GM12878 (cell line): ENCODE measurements around the gene PTPRN2.

Experiments used
- BRCA1 ChIP-seq: IDR thresholded peaks from 2 replicates; pipeline ENCODE4 v1.6.1; 2011; ENCODE audit warnings: low read depth, low read length, improper control_type of control experiment
- CTCF ChIP-seq, 3 experiments: IDR thresholded peaks in 2 of 3; conservative IDR thresholded peaks in 1 of 3; 2 replicates each; pipeline ENCODE4 v1.5.1; 2011; ENCODE audit warnings: low read depth in 3 of 3, low read length in 3 of 3, mild to moderate bottlenecking in 3 of 3, control low read depth in 2 of 3, moderate library complexity in 2 of 3, inconsistent platforms in 1 of 3, mixed read lengths in 1 of 3; ENCODE audit not compliant: control insufficient read depth in 2 of 3, insufficient read depth in 1 of 3; ENCODE audit errors: extremely low read depth in 1 of 3
- EP300 ChIP-seq, 2 experiments: fragments of 150-350 bp in 1 of 2; IDR thresholded peaks; 2 replicates each; pipeline ENCODE4 v1.6.1; 2011 to 2012; ENCODE audit warnings: low read depth in 2 of 2, low read length in 2 of 2, borderline replicate concordance in 1 of 2, improper control_type of control experiment in 1 of 2, inconsistent platforms in 1 of 2; ENCODE audit not compliant: control insufficient read depth in 1 of 2
- FOS ChIP-seq: IDR thresholded peaks from 3 replicates; pipeline ENCODE4 v1.6.1; 2011; ENCODE audit warnings: borderline replicate concordance; ENCODE audit not compliant: insufficient read length; ENCODE audit errors: extremely low read depth
- HDAC2 ChIP-seq: fragments of 200-600 bp; sonication (generic); IDR thresholded peaks from 2 replicates; pipeline ENCODE4 v1.6.1; 2017
- NR2C2 ChIP-seq: IDR thresholded peaks from 2 replicates; pipeline ENCODE4 v1.6.1; 2011; ENCODE audit warnings: borderline replicate concordance, low read depth; ENCODE audit not compliant: control insufficient read depth, insufficient read length
- POLR2A ChIP-seq: IDR thresholded peaks from 2 replicates; pipeline ENCODE4 v1.6.1; 2011; ENCODE audit warnings: low read depth, mild to moderate bottlenecking, low read length
- RCOR1 ChIP-seq: conservative IDR thresholded peaks from 2 replicates; pipeline ENCODE4 v1.6.1; 2012; ENCODE audit warnings: low read depth, low read length, improper control_type of control experiment
- STAT1 ChIP-seq: fragments of 450-650 bp; conservative IDR thresholded peaks from 2 replicates; pipeline ENCODE4 v1.6.1; 2014; ENCODE audit warnings: antibody characterized with exemption, mild to moderate bottlenecking
- TARDBP ChIP-seq: IDR thresholded peaks from 2 replicates; pipeline ENCODE4 v1.6.1; 2016; ENCODE audit warnings: borderline replicate concordance
- TCF12 ChIP-seq: IDR thresholded peaks from 2 replicates; pipeline ENCODE4 v1.6.1; 2011; ENCODE audit warnings: low read depth, mild to moderate bottlenecking, low read length
- TF ChIP-seq, protein P1 (sequence below): fragments of 450-650 bp; formaldehyde crosslinking; IDR thresholded peaks from 2 replicates; pipeline ENCODE4 v1.4.0; 2022; ENCODE audit warnings: mild to moderate bottlenecking, moderate library complexity

DNA sequence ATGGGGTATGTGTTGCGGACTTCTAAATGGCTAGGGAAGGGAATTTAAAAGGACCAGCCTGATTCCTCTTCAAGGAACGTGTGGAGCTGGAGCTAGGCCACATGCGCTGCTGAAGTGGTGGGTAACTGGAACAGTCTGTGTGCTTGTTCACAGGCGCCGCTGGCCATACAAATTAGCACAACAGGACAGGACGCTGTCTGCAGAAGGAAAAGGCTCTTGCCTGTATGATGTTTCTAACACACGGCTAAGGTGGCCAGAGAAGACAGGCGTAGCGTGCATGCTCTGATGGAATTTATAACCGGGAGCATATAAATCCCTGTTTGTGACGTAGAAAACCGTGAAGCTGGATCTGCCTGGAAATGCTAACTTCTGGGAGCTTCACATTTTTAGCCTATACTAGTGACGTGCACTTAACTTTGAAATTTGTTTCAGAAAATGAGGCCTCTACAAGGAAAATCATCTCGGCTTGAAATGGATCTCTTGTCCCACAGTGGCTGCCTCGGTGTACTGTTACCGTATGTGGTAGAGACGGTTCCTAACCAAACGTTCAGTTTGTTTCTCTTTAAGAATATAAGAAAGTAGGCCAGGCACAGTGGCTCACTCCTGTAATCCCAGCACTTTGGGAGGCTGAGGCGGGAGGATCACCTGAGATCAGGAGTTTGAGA, 569.4 kb downstream of the PTPRN2 start:
- TF ChIP-seq TARDBP (no peak), BRCA1 (no peak), HDAC2 (no peak), NR2C2 (no peak), FOS (no peak), STAT1 (no peak), TCF12 (no peak), POLR2A (no peak), RCOR1 (no peak), EP300 (IDR thresholded peaks at IDR 0.05; ENCODE audit: borderline replicate concordance in 1 of 2, control insufficient read depth in 1 of 2, low read depth in 2 of 2, low read length in 2 of 2) (no peak), CTCF (IDR thresholded peaks at IDR 0.05 in 2 of 3, conservative IDR thresholded peaks at IDR 0.05 in 1 of 3; ENCODE audit: control insufficient read depth in 2 of 3, extremely low read depth in 1 of 3, insufficient read depth in 1 of 3, low read depth in 3 of 3, low read length in 3 of 3) (no peak)
- TF ChIP-seq, protein P1, sequence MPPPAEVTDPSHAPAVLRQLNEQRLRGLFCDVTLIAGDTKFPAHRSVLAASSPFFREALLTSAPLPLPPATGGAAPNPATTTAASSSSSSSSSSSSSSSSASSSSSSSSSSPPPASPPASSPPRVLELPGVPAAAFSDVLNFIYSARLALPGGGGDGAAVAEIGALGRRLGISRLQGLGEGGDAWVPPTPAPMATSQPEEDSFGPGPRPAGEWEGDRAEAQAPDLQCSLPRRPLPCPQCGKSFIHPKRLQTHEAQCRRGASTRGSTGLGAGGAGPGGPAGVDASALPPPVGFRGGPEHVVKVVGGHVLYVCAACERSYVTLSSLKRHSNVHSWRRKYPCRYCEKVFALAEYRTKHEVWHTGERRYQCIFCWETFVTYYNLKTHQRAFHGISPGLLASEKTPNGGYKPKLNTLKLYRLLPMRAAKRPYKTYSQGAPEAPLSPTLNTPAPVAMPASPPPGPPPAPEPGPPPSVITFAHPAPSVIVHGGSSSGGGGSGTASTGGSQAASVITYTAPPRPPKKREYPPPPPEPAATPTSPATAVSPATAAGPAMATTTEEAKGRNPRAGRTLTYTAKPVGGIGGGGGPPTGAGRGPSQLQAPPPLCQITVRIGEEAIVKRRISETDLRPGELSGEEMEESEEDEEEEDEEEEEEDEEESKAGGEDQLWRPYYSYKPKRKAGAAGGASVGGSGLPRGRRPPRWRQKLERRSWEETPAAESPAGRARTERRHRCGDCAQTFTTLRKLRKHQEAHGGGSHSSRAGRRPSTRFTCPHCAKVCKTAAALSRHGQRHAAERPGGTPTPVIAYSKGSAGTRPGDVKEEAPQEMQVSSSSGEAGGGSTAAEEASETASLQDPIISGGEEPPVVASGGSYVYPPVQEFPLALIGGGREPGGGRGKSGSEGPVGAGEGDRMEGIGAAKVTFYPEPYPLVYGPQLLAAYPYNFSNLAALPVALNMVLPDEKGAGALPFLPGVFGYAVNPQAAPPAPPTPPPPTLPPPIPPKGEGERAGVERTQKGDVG (CRISPR knock-in tag) = no peak
